RWPE2 (cell line): ENCODE measurements around the gene IFT43.

ENCODE experiments used
- ATAC-seq: fragments of 200-7000 bp; cut with Tn5 transposase; 3 replicates; pipeline ENCODE4 v1.9.1; 2021; ENCODE audit warnings: low read depth
- DNase-seq: peaks from one replicate; pipeline ENCODE4 v3.0.0-alpha.2; 2020; ENCODE audit warnings: low spot score
- H3K27ac ChIP-seq: fragments of 450-650 bp; 2 replicates; pipeline ENCODE4 v1.5.1; 2017; ENCODE audit warnings: mild to moderate bottlenecking; ENCODE audit not compliant: poor library complexity, severe bottlenecking
- H3K27me3 ChIP-seq: fragments of 250-450 bp; sonication (Bioruptor Pico); 2 replicates; pipeline ENCODE4 v1.5.1; 2021; ENCODE audit warnings: mild to moderate bottlenecking, moderate library complexity; ENCODE audit not compliant: insufficient read depth, poor library complexity, severe bottlenecking
- H3K36me3 ChIP-seq: fragments of 250-450 bp; sonication (Bioruptor Pico); 2 replicates; pipeline ENCODE4 v1.5.1; 2020; ENCODE audit warnings: low read depth, mild to moderate bottlenecking, moderate library complexity
- H3K4me1 ChIP-seq: fragments of 250-450 bp; sonication (Bioruptor Pico); 2 replicates; pipeline ENCODE4 v1.5.1; 2021; ENCODE audit warnings: mild to moderate bottlenecking, moderate library complexity; ENCODE audit not compliant: insufficient read depth, poor library complexity, severe bottlenecking
- H3K4me3 ChIP-seq: fragments of 250-450 bp; sonication (Bioruptor Pico); 2 replicates; pipeline ENCODE4 v1.5.1; 2021; ENCODE audit warnings: mild to moderate bottlenecking, moderate library complexity; ENCODE audit not compliant: severe bottlenecking
- H3K9me3 ChIP-seq: fragments of 250-450 bp; sonication (Bioruptor Pico); 2 replicates; pipeline ENCODE4 v1.5.1; 2021; ENCODE audit warnings: mild to moderate bottlenecking, moderate library complexity; ENCODE audit not compliant: severe bottlenecking
- CTCF ChIP-seq: fragments of 450-650 bp; IDR thresholded peaks from one replicate; pipeline ENCODE4 v1.5.1; 2017; ENCODE audit warnings: mild to moderate bottlenecking, moderate library complexity; ENCODE audit not compliant: poor library complexity, severe bottlenecking

The IFT43 gene

GRCh38 chr14:75982266-75983018 lies 3.1 kb upstream of the IFT43 start:
- Histone ChIP-seq H3K4me3 (peak overlapping the region; percentile 73), H3K27me3 (no peaks in the 10 kb centered on the region), H3K4me1 (peaks cover 11% of the 10 kb centered on the region), H3K27ac (peak overlapping the region; percentile 33), H3K9me3 (no peaks in the 10 kb centered on the region), H3K36me3 (no peaks in the 10 kb centered on the region)
- ATAC-seq (peak; percentile 66), DNase-seq (peak; percentile 84)
- TF ChIP-seq CTCF: peak; percentile 91

- no peaks in the 10 kb centered on the region for H3K36me3 ChIP-seq
- H3K27me3 ChIP-seq: no peaks in the 10 kb centered on the region
- H3K9me3 ChIP-seq: no peaks in the 10 kb centered on the region
- DNase-seq: no peak
- peak overlapping the region; percentile 73 for H3K4me3 ChIP-seq
- ATAC-seq: no peak
- no peak overlapping the region for H3K27ac ChIP-seq
- no peak for TF ChIP-seq CTCF
- peaks cover 7% of the 10 kb centered on the region for H3K4me1 ChIP-seq
Measured at GRCh38 chr14:75983019-75983358, 2.6 kb upstream of the IFT43 start.

GRCh38 chr14:75984674-75985073 lies 889 bp upstream of the IFT43 start:
- peaks cover 4% of the 10 kb centered on the region for H3K36me3 ChIP-seq
- H3K27ac ChIP-seq: no peak overlapping the region
- ATAC-seq (no peak), DNase-seq (no peak)
- H3K27me3 ChIP-seq: no peaks in the 10 kb centered on the region
- TF ChIP-seq CTCF: no peak
- peaks cover 18% of the 10 kb centered on the region for H3K4me1 ChIP-seq
- H3K9me3 ChIP-seq: no peaks in the 10 kb centered on the region
- no peak overlapping the region for H3K4me3 ChIP-seq

- H3K36me3 ChIP-seq: peaks cover 19% of the 10 kb centered on the region
- no peak for TF ChIP-seq CTCF
- ATAC-seq: no peak
- H3K4me1 ChIP-seq: peaks cover 18% of the 10 kb centered on the region
- no peaks in the 10 kb centered on the region for H3K27me3 ChIP-seq
- DNase-seq: no peak
- peak overlapping the region; percentile 40 for H3K27ac ChIP-seq
- H3K9me3 ChIP-seq: no peaks in the 10 kb centered on the region
- peak overlapping the region; percentile 85 for H3K4me3 ChIP-seq
Measured at GRCh38 chr14:75986439-75986765, 839 bp downstream of the IFT43 start.

GRCh38 chr14:75987201-75987970 lies 1.8 kb downstream of the IFT43 start:
- no peak for DNase-seq
- Histone ChIP-seq H3K27me3 (no peaks in the 10 kb centered on the region), H3K4me3 (no peak overlapping the region), H3K9me3 (no peaks in the 10 kb centered on the region), H3K4me1 (peaks cover 18% of the 10 kb centered on the region), H3K27ac (no peak overlapping the region), H3K36me3 (peaks cover 29% of the 10 kb centered on the region)
- ATAC-seq: no peak
- TF ChIP-seq CTCF: no peak
